K562 (cell line): ENCODE measurements around the gene ABI3BP. TPM values are rescaled to one million over a fixed set of nuclear protein-coding genes. Genes with fewer than 3 reads are reported as not detected.

Experiments used
- ATAC-seq: fragments of 200-7000 bp; cut with Tn5 transposase; 3 replicates; pipeline ENCODE4 v1.9.1; 2020; ENCODE audit warnings: moderate library complexity
- BruUV-seq: library from RNA; stranded (reverse); fragments of 400-500 nt; replicated peaks from 2 replicates; lab custom pipeline; 2021; lab: Mats Ljungman, UMichigan
- CTCF ChIA-PET: fragments of 300-600 bp; formaldehyde crosslinking; extraction: SDS; loops from one replicate; lab custom pipeline; 2021; ENCODE audit warnings: low intra/inter-chr PET ratio; lab: Yijun Ruan, JAX
- POLR2A ChIA-PET: fragments of 300-600, 350-650 bp; sonication (Branson Sonifier 250); formaldehyde crosslinking; extraction: SDS; loops from one replicate; lab custom pipeline; 2021; ENCODE audit warnings: antibody characterized with exemption, inconsistent platforms; lab: Yijun Ruan, JAX
- DNase-seq, 4 experiments: peaks; one replicate each; pipeline versions ENCODE4 v3.0.0 to v3.0.0-alpha.2; 2011 to 2018; ENCODE audit warnings: low spot score in 3 of 4, mixed read lengths in 3 of 4; ENCODE audit errors: extremely low read depth in 1 of 4
- FAIRE-seq: peaks from 2 replicates; lab custom pipeline; 2011; peaks lifted over from hg19 to GRCh38; lab: Jason Lieb, UNC
- H2AFZ ChIP-seq: 2 replicates; pipeline ENCODE4 v1.6.0; 2011; ENCODE audit warnings: low read depth, low read length, control low read depth, inconsistent platforms
- H3K27ac ChIP-seq: fragments of 200-600 bp; 3 replicates; pipeline ENCODE4 v1.8.0; 2011; ENCODE audit warnings: low read depth, mild to moderate bottlenecking, control low read depth, inconsistent platforms, low read length, moderate library complexity, mixed read lengths; ENCODE audit errors: extremely low read depth
- H3K27me3 ChIP-seq, 2 experiments: fragments of 300-600 bp in 1 of 2; 2 replicates in 1 of 2; 3 replicates in 1 of 2; pipeline versions ENCODE4 v1.6.0 to v1.8.0; 2011; ENCODE audit warnings: inconsistent platforms in 2 of 2, low read length in 2 of 2, mild to moderate bottlenecking in 1 of 2, mixed read lengths in 1 of 2, moderate library complexity in 1 of 2; ENCODE audit not compliant: control insufficient read depth in 2 of 2, insufficient read depth in 2 of 2
- H3K36me3 ChIP-seq: fragments of 300-600 bp; 3 replicates; pipeline ENCODE4 v1.8.0; 2011; ENCODE audit warnings: mild to moderate bottlenecking, low read length, inconsistent platforms; ENCODE audit not compliant: control insufficient read depth, insufficient read depth
- H3K4me1 ChIP-seq, 2 experiments: fragments of 200-600 bp in 1 of 2; replicated peaks in 1 of 2; 2 replicates in 1 of 2; 3 replicates in 1 of 2; pipeline versions ENCODE4 v1.5.1 to v1.8.0; 2011; ENCODE audit warnings: inconsistent platforms in 2 of 2, low read length in 2 of 2, mild to moderate bottlenecking in 1 of 2, mixed read lengths in 1 of 2, moderate library complexity in 1 of 2; ENCODE audit not compliant: control insufficient read depth in 2 of 2, insufficient read depth in 2 of 2
- H3K4me2 ChIP-seq: 2 replicates; pipeline ENCODE4 v1.6.1; 2011; ENCODE audit warnings: low read length, control low read depth, inconsistent platforms, mixed read lengths; ENCODE audit not compliant: insufficient read depth
- H3K4me3 ChIP-seq: fragments of 200-600 bp; sonication (generic), shearing (Covaris generic); 2 replicates; pipeline ENCODE4 v1.5.1; 2016; ENCODE audit warnings: control low read depth, inconsistent platforms
- H3K79me2 ChIP-seq: fragments of 200-600 bp; 3 replicates; pipeline ENCODE4 v1.8.0; 2011; ENCODE audit warnings: low read length, inconsistent platforms; ENCODE audit not compliant: control insufficient read depth, insufficient read depth
- H3K9ac ChIP-seq, 2 experiments: 2 replicates each; pipeline versions ENCODE4 v1.6.0 to v1.6.1; 2011; ENCODE audit warnings: low read depth in 2 of 2, low read length in 2 of 2, control low read depth in 1 of 2, inconsistent platforms in 1 of 2, mild to moderate bottlenecking in 1 of 2, mixed read lengths in 1 of 2; ENCODE audit not compliant: insufficient read depth in 1 of 2
- H3K9me1 ChIP-seq: one replicate; pipeline ENCODE4 v1.6.0; 2011; ENCODE audit warnings: inconsistent platforms, mild to moderate bottlenecking, low read length, moderate library complexity; ENCODE audit not compliant: control insufficient read depth, insufficient read depth
- H3K9me3 ChIP-seq: replicated peaks from 2 replicates; pipeline ENCODE4 v1.5.1; 2011; ENCODE audit warnings: low read depth, low read length, inconsistent platforms; ENCODE audit not compliant: control insufficient read depth, insufficient read depth
- H4K20me1 ChIP-seq: replicated peaks from 2 replicates; pipeline ENCODE4 v1.6.1; 2011; ENCODE audit warnings: low read length, inconsistent platforms, mixed read lengths; ENCODE audit not compliant: control insufficient read depth, insufficient read depth
- FUS ChIP-seq: fragments of 200-400 bp; formaldehyde crosslinking; optimal IDR thresholded peaks from 2 replicates; pipeline ENCODE3; 2017; ENCODE audit warnings: low read depth, low read length
- TRIM28 ChIP-seq: fragments of 450-650 bp; IDR thresholded peaks from 2 replicates; pipeline ENCODE4 v1.6.1; 2017
- YY1 ChIP-seq, 3 experiments: IDR thresholded peaks; 2 replicates each; pipeline ENCODE4 v1.6.1; 2011; ENCODE audit warnings: low read length in 2 of 3, mild to moderate bottlenecking in 2 of 3, moderate library complexity in 2 of 3, borderline replicate concordance in 1 of 3, control low read depth in 1 of 3, low read depth in 1 of 3; ENCODE audit not compliant: insufficient read depth in 3 of 3, insufficient replicate concordance in 2 of 3, control insufficient read depth in 1 of 3, insufficient read length in 1 of 3; ENCODE audit errors: extremely low read depth in 1 of 3
- WGBS: fragments of 100-300 bp; shearing (Covaris generic); methylation state at CpG from one replicate; pipeline ENCODE4 v1.1.6; 2016; ENCODE audit warnings: low coverage, mixed read lengths; ENCODE audit not compliant: insufficient coverage; ENCODE audit errors: missing lambda C conversion rate; 5-methylcytosine and 5-hydroxymethylcytosine counted together
- in situ Hi-C: fragments of 300-500 bp; cut with MboI; formaldehyde crosslinking; loops from 4 replicates; pipeline ENCODE4 v1.15.0; 2018; ENCODE audit warnings: inconsistent platforms, mixed read lengths
- intact Hi-C: fragments of 100-400 bp; cut with micrococcal nuclease; formaldehyde crosslinking; loops from 2 replicates; pipeline ENCODE4 v1.14.2; 2022
- polyA plus RNA-seq, 8 experiments: library from polyadenylated mRNA; depleted of rRNA in 4 of 8; stranded (reverse) in 5 of 8; unstranded in 3 of 8; fragments of >200 nt; fragmentation: Nextera tagmentation in 2 of 8; fragmentation: Illumina TruSeq in 1 of 8; extraction: Ambion mirVana in 2 of 8; extraction: Trizol in 1 of 8; gene quantifications; 2 replicates each; pipeline versions ENCODE4 v1.2.1 to v1.2.3, GENCODE V29; 2011 to 2014; ENCODE audit warnings: inconsistent platforms in 1 of 8, missing spikeins in 1 of 8
- total RNA-seq, 7 experiments: library from RNA; depleted of rRNA in 6 of 7; stranded (reverse); fragments of >200 nt in 6 of 7; fragmentation: Illumina TruSeq in 2 of 7; extraction: Trizol in 2 of 7; gene quantifications; 2 replicates each; pipeline versions ENCODE4 v1.2.1 to v1.2.3, GENCODE V29; 2011 to 2021; ENCODE audit warnings: low replicate concordance in 1 of 7
- TF ChIP-seq, protein P1 (sequence below), 2 experiments: fragments of 450-650 bp in 1 of 2; sonication (generic) in 1 of 2; formaldehyde crosslinking in 1 of 2; IDR thresholded peaks; 2 replicates each; pipeline versions ENCODE4 v1.7.1 to v1.9.0; 2016 to 2022; ENCODE audit warnings: inconsistent platforms in 1 of 2, mild to moderate bottlenecking in 1 of 2, missing genetic modification reagents in 1 of 2

The ABI3BP gene
- total and polyA plus RNA-seq, 9 of the 15 experiments (the other 6 are each of a cell fraction or from before 2014, with no cell fraction given): 0.01 to 0.24 (median 0.06) TPM; not detected in 5

DNA sequence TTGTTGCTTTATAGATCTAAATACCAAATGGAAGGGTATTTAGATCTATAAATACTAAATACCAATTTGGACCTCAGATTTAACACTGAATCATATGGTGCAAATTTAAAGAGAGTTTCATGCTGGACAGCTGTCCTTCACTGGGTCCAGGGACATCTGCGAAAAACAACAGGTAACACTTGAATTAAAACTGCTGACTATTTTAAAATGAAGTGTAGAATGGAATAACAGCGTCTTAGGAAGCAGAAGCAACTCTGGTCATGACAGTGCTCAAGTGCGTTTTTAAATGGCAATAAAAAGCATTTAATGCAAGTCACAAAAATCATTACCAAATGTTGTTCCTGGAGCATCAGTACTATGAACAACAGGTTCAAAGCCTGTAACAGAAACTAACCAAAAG, 177.6 kb downstream of the ABI3BP start:
- Histone ChIP-seq H3K4me2 (no peak overlapping the region), H3K9ac (no peak overlapping the region), H3K4me1 (no peaks in the 10 kb centered on the region), H3K4me3 (no peak overlapping the region), H3K9me1 (no peaks in the 10 kb centered on the region), H3K79me2 (no peaks in the 10 kb centered on the region), H2AFZ (no peak overlapping the region), H3K9me3 (no peaks in the 10 kb centered on the region), H3K27me3 (no peaks in the 10 kb centered on the region; a peak in 1 of 5 replicates), H4K20me1 (no peaks in the 10 kb centered on the region), H3K36me3 (no peaks in the 10 kb centered on the region), H3K27ac (no peak overlapping the region)
- no peak for DNase-seq
- BruUV-seq: no TSS peak
- no peak for ATAC-seq
- no peak for FAIRE-seq
- WGBS: 0% methylated on average over 3 of the region's 3 CpGs
- intact Hi-C loops (no loop called here), in situ Hi-C loops (no loop called here)
- TF ChIP-seq TRIM28: no peak
- ChIA-PET POLR2A (no interaction called here), CTCF (interaction anchor here (0.9 kb wide), 1 partner anchor 78 kb away, joined by 3 read pairs; no protein-coding TSS in a partner anchor)

DNA sequence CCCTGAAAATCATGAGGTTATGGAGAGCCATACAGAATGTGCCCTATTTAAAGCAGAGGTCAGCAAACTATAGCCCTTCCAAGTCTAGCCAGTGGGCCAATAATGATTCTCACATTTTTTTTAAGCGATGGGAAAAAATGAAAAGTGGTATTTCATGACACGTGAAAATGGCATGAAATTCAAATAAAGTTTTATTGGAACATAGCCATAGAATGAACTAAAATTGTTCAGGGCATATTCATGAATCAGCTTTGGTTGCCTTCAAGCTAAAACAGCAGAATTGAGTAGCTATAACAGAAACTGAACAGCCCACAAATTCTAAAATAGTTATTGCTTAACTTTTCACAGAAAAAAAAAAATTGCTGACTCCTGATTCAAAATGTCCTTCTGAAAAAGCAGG, 179.4 kb downstream of the ABI3BP start:
- no peaks in the 10 kb centered on the region; a peak in 1 of 5 replicates for H3K27me3 ChIP-seq
- no peaks in the 10 kb centered on the region for H3K79me2 ChIP-seq
- no peak overlapping the region for H3K4me3 ChIP-seq
- CTCF ChIA-PET: no interaction called here
- H4K20me1 ChIP-seq: no peaks in the 10 kb centered on the region
- ATAC-seq (no peak), DNase-seq (no peak), FAIRE-seq (no peak)
- H3K4me1 ChIP-seq: no peaks in the 10 kb centered on the region
- H3K36me3 ChIP-seq: no peaks in the 10 kb centered on the region
- H2AFZ ChIP-seq: no peak overlapping the region
- H3K4me2 ChIP-seq: no peak overlapping the region
- in situ Hi-C loops: no loop called here
- 0% methylated on average over 2 of the region's 2 CpGs for WGBS
- H3K9me1 ChIP-seq: no peaks in the 10 kb centered on the region
- H3K9ac ChIP-seq: no peak overlapping the region
- no TSS peak for BruUV-seq
- no peak overlapping the region for H3K27ac ChIP-seq
- H3K9me3 ChIP-seq: no peaks in the 10 kb centered on the region
- POLR2A ChIA-PET: no interaction called here
- intact Hi-C loops: no loop called here
- TF ChIP-seq YY1 (IDR thresholded peaks at IDR 0.05; ENCODE audit: borderline replicate concordance in 1 of 3, control insufficient read depth in 1 of 3, extremely low read depth in 1 of 3, insufficient read depth in 3 of 3, insufficient read length in 1 of 3, insufficient replicate concordance in 2 of 3, low read depth in 1 of 3, low read length in 2 of 3): no peak
- no peak for TF ChIP-seq FUS
- TF ChIP-seq, protein P1, sequence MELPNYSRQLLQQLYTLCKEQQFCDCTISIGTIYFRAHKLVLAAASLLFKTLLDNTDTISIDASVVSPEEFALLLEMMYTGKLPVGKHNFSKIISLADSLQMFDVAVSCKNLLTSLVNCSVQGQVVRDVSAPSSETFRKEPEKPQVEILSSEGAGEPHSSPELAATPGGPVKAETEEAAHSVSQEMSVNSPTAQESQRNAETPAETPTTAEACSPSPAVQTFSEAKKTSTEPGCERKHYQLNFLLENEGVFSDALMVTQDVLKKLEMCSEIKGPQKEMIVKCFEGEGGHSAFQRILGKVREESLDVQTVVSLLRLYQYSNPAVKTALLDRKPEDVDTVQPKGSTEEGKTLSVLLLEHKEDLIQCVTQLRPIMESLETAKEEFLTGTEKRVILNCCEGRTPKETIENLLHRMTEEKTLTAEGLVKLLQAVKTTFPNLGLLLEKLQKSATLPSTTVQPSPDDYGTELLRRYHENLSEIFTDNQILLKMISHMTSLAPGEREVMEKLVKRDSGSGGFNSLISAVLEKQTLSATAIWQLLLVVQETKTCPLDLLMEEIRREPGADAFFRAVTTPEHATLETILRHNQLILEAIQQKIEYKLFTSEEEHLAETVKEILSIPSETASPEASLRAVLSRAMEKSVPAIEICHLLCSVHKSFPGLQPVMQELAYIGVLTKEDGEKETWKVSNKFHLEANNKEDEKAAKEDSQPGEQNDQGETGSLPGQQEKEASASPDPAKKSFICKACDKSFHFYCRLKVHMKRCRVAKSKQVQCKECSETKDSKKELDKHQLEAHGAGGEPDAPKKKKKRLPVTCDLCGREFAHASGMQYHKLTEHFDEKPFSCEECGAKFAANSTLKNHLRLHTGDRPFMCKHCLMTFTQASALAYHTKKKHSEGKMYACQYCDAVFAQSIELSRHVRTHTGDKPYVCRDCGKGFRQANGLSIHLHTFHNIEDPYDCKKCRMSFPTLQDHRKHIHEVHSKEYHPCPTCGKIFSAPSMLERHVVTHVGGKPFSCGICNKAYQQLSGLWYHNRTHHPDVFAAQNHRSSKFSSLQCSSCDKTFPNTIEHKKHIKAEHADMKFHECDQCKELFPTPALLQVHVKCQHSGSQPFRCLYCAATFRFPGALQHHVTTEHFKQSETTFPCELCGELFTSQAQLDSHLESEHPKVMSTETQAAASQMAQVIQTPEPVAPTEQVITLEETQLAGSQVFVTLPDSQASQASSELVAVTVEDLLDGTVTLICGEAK (IDR thresholded peaks at IDR 0.05): peak; percentile 65
- TF ChIP-seq, protein P1 (CRISPR knock-in tag; IDR thresholded peaks at IDR 0.05): no peak
